GM21423 (cell line): Measurements from ENCODE around the gene TMPRSS5.
A peak's percentile ranks its signal among the peaks of the same experiment; 100 is the strongest.
"Not testable (repeated sequence)": the region's sequence is repeated elsewhere in the genome, so short reads cannot be mapped to it uniquely, and the experiment has no call there.

Source experiments
- ATAC-seq: cut with Tn5 transposase; IDR thresholded peaks from one replicate; pipeline ENCODE4 v1.9.1; 2021; ENCODE audit warnings: mild to moderate bottlenecking, moderate library complexity; ENCODE audit not compliant: unreplicated experiment

TMPRSS5 gene

DNA sequence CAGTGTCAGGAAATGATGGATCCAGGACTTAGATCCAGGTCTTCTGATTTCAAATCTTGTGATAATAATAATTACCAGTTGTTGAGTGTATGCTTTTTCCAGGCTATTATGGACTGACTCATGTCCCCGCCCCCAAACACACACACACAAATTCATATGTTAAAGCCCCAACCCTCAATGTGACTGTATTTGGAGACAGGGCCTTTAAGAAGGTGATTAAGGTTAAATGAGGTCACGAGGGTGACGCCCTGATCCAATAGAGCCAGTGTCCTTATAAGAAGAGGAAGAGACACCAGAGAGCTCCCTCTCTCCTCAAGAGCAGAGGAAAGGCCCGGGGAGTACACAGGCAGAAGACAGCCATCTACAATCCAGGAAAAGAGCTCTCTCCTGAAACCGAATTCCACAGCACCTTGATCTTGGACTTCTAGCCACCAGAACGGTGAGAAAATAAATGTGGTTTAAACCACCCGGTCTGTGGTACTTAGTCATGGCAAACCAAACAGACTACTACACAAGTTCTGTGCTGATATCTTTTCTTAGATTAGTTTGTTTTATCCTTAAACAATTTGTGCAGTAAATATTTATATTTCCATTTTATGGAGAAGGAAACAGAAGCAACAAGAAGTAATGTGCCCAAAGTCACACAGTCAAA lies 8.2 kb downstream of the TMPRSS5 start:
- no peak for ATAC-seq

DNA sequence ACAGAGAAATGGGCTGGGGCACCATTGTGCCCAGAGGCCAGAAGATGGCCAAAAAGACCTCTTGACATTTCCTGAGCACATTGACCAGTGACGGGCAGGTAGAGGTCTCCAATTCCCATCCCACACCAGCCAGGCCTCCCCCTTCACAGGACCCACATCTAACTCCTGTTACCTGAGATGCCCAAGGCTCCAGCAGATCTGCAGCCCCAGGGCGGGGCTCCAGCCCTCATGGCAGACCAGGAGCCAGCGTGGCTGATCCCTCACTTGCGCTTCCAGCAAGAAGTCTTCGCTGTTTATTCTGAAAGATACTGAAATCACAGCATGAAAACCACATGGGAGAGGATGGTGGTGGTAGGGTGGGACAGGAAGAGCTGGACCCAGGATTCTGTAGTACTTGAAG lies 9.0 kb downstream of the TMPRSS5 start:
- ATAC-seq, result no peak

DNA sequence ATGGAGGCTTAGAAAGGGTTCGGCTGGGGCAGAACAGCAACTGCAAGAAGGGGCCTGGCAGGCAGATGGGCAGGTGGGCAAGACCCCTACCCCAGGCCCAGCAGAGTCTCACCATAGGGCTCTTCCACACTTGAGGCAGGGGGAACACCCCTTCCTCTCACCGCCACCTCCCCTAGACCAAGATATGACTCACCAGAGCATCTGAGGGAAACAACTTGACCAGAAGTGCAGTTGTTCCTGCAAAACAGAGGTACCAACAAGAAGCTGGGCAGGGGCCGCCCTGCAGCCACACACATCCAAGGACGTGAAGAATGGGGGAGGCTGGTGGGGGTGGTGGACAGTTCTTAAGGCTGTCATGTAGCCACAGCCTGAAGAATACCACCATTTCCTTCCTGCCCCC lies 10.9 kb downstream of the TMPRSS5 start:
- ATAC-seq, result no peak

DNA sequence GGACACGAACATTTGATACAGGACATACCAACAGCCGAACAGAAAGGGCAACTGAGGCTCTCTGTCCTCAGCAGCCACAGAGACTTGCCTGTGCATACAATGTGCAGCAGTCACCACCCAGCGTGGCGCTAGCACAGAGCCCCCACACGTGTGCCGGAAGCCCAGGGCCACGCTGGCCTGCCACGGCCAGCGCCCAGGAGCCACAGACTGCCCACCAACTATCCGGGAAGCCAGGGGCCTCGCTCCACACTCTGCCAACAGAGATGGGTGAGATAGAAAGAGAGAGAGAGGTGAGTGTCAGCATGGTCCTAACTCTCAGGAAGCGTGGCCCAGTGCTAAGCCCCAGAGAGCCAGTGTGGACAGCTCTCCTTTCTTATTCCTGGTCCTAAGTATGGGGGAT lies 11.7 kb downstream of the TMPRSS5 start:
- ATAC-seq, result no peak

DNA sequence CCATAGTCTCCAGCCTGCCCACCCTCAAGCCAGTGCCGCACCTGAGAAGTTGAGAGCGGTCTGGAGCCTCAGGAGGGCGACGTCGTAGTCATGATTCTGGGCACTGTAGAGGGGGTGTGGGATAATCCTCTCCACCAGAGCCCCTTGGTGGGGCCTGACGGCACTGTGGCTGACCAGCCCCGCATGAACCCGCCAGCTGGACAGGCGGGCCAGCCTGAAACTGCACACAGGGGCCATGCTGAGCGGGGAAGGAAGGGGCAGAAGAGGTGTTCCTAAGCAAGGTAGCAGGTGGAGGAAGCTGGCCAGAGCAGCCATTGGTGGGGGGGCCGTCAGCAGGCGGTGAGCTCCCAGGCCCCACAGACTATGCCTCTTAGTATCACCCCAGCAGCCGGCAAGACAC lies 13.1 kb downstream of the TMPRSS5 start:
- ATAC-seq, result no peak

DNA sequence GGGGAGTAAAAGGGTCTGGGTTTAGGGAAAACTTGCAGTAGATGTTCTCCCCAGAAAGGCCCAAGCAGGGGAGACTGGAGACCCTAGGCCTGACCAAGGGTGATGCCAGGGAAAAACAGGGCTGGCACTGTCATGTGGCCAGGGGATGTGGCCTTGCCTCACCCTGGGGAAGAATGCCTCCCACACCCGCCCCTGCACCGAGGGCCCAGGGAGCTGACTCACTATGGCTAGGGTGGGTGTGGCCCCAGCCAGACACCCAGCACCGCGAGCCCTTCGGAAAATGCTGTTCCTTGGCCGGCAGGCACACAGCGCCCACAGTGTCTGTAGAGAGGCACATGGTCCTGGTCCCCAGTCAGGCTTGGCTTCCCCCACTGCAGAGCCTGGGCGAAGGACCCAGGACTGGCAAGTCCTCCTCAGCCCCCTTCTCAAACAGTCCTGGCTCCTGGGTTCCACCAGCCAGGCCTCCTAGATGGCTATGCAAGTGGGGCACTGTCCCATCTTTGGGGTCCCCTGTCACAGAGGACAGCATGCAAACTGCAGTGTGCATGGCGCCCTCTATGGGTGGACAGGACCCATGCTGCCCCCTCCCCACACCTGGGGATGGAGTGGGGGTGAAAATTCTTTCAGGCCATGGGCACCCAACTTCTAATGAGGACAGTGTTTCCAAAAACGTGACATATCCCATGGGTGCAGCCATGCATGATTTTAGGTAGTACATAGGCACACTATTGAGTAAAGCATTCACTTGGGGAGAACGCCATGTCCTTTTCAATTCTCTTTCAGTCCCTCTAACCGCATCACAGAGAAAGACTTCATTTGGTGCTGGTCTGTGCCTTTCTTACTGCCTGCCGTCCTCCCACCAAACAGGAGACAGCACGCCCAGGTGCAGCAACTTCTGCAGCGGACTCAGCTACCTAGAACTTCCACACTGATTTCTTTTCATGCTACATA lies 15.2 kb downstream of the TMPRSS5 start:
- ATAC-seq, result no peak

DNA sequence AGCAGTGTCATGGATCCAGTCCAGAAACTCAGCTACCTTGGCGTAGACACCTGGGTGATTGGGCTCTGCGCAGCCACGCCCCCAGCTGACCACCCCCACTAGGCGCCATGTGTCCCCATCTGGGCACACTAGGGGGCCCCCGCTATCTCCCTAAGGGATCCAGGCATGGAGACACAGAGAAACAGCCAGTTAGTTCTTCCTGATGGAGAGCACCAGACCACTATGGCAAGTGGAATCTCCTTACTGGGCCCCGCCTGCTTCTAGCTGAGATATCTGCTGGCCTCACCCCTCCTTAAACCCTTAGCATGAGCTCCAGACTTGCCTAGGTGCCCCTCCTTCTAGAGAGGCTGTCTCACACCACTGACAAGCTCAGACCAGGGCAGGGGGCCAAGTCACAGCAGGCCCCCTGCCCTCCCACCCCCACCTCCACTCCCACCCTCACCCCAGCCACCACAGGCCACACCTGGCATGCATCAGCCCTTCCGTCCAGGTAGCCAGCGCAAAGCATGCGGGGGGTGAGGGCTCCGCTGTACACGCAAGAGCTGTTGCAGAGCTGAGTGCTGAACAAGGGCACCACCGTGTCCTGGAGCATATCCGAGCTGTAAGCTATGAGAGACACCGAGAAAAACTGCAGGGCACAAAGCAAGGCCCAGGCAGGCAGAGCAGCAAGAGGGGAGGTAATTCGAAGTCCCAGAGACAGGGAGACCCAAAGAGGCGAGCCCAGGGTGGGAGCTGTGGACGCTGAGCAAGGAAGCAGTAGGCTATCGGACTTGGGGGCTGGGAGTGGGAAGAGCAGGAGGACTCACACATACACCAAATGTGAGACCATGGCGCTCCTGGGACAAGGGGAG lies 16.1 kb downstream of the TMPRSS5 start:
- ATAC-seq, result no peak

DNA sequence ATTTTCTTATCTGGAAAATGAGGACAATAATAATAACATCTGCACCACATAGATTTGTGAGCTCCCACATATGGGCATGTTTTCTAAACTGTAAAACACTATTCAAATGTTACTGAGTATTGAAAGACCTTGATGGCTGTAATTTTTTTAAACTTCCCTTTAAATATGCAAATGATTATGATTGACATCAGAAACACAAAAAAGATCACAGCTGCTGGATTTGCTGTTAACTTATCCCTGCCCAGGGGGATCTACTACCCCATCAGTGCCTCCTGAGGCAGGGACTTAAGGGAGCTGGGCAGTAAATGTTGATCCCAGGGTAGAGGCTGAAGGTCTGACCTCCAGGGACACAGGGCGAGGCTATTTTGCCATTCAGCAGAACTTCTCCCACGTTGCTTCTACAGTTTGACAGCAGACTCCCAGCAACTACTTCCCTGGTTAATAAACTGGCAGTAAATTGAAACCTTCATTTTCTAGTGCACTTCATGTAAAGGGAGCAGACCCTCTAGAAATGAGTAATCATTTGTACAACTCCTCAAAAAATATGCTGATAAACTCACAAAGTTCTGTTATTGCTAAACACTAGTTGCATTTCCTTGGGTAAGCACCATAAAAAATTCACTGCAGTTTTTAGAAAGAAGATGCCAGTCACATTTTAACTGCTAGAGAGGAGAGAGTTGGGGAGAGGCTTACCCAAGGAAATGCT lies 20.3 kb downstream of the TMPRSS5 start:
- ATAC-seq, result no peak

DNA sequence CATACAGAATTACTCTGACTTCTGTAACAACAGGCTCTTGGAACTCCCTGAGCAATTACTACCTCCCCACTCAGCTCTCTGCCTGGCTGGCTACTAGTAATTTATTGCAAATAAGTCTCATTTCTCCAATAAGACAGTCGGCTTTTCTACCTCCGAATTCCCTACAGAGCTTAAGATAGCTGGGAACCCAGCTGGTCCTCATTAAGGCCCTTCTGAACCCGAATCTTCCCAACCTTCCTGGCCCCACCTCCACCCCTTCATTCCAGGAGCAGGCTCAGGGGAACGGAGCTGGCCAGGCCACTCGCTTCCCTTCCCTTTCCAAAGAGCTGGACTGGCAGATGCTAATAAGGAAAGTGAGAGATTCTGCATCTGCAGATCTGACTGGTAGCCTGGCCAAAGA lies 21.6 kb downstream of the TMPRSS5 start:
- no peak for ATAC-seq

DNA sequence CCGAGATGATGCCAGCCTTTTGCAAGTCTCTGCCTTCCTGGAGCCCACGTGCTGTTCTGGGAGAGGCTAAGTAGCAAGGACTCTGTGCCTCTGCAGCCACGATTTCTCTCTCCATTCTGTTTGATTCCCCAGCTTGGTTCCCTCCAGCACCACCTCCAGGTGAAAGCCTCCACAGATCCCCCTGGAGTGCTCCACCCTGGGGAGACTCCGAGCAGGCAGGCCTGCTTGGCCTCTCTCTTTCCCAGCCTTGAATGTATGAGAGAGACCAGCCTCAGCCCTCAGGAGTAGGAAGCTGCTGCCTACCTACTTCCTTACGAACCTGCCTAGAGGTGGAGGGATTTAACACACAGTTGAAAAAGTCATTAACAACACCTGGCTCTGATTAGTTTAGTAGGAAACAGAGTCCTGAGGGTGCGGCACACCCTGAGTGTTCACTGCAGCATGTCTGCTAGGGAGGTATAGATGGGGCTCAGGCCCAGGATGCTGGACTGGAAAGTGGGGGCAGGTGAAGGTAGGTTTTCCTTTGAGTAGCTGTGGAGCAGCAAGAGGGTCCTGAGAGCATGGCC lies 22.5 kb downstream of the TMPRSS5 start:
- ATAC-seq, result no peak

DNA sequence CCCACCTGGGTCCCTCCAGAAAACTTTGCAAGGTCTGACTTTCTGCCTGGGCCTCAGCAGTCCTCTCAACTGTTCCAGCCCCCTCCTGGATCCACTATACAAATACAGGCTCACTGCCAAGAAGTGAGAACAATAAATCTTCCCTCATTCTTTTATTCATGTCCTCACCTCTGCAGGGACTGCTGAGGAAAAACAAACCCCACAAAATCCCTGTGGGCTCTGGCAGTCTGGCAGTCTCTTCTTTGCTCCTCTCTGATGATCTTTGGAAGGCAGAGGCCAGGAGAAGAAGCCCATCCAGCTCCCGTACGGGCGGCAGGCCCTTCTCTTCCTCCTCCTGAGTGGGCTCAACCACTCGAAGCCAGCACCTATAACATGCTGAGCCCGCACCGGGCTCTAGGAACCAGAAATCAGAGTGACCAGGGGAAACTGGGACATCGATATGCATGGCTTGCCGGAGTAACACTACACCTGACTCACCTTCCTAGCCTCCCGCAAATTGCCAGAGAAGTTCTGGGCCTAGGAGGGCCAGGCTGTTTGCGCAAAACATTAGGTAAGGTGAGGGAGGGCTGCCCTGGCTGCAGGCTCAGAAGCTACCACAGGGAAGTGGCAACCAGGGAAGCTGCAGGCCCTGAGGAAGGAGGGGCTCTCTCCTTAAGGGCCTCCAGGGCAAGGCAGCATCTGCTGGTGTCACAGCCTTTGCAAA lies 24.2 kb downstream of the TMPRSS5 start:
- no peak for ATAC-seq

DNA sequence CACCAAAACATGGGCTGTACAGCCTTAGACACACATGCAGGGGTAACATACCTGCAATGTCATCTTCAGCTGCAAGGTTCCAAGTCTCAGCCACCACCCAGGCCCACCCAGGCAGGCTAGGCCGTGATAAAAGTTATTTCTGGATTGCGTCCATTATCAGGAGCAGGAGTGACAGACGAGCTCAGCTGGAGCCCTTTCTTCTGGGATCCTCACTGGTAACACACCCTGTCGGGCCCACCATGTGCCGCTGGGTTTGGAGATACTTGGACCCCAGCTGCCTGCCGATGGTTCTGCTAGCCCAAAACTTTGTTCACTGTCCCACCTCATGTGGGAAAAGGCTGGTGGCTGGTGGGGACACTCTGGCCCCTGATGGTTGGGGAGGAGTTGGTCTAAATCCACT lies 24.8 kb downstream of the TMPRSS5 start:
- ATAC-seq, result no peak

DNA sequence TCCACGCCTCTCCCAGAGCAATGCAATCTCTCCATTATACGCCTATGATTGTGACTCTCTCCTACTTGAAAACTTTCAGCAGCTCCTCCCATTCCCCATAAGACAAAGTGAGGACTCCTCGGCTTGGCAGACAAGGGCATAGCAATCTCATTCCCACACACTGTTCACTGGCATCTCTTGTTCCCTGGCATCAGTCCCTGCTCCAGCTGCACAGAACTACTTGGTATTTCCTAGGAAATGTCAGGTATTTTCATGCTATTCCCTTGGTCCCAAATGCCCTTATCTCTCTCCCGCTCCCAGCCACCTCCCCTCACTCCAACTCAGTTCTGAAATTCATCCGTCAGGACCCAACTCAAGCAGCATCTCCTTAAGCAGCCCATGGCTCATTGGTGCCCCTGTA lies 28.4 kb downstream of the TMPRSS5 start:
- no peak for ATAC-seq

DNA sequence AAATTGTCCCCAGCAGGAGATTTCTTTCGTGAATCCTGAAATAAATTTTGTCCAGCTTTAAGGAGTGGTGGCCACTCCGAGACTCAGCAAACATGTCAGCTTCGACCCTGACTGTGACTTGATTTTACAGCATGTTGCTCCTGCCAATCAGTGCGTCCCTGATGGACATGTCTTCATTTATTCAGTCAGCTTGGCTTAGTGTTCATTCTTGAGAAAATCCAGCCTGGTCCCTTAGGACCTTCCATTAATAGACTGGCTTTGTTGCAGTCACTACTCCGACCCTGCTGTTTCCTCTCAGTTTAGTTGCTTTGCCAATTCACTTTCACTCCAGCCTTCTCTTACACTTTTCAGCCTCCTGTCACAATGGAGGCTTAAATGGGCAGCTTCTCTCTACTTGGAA lies 30.5 kb downstream of the TMPRSS5 start:
- no peak for ATAC-seq

DNA sequence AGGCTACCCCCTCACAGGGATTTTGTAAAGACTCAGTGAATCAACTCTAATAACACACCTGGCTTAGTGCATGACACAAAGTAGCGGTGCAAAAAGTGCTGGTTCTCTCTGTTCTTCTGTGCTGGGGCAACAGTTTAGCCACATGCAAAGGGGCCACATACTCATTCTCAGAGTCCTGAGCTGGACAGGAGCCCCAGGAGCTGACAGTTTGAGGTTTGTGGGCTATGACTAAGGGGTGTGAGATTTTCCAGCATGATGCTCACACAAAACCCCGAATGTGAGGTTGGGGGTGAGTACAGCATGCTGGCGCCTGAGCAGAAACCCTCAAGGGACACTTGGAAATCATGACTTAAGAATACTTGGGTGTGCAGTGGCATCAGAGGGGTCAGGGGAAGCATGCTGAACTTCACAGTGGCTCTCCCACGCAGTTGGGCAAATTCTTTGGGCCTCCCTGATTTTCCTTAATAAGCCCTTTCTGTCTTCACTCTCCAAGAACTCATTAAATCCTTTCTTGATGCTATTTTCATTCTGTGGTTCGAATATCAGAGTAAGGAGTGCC lies 31.0 kb downstream of the TMPRSS5 start:
- ATAC-seq, result peak; percentile 88

DNA sequence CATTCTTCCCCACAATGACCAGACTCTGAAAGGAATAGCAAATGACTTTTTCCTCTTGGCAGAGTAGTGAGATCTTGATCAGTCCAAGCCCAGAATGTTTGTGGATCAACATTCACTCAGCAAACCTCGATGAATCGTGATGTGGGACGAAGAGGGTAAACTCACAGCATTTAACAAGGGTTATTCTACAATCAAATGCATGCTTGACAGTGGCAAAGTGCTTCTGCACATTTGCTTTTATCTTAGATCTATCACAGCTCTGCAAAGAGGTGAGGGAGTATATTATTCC lies 31.8 kb downstream of the TMPRSS5 start:
- no peak for ATAC-seq

DNA sequence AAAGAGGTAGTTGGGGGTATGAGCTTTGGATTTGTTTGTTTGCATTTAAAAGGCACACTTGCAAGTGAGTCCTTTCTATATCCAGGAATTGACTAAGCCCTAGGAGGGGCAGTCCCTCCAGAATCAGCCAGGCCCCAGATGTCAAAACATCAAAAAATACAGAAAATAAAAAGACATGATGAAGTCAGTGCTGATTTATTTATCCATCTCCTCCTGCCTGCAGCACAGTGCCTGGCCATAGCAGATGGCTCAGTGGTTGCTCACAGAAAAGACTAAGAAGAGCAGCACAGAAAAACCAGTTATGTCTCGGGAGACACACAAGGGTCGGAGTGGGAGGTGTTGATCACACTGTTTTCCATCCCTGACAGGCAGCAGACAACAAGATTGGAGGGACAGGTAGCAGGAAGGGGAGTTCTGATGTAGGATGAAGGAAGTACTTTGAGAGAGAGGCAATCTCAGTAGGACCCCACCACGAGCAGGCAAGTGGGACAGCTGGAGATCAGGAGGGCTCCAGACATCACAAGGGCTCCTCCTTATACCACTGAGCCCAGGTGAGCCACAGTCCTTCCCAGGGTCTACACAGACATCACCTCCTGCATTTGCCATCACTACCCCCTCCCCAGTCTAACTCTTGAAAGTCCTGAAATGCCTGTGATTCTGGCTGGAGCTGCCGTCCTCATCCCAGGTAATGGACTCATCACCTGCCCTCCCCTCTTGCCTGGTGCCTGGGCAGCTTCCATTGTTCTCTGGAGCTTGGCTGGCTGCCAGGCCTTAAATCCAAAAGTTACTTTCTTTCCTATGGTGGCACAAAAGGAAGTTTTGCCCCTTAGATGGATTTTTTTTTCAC lies 32.3 kb downstream of the TMPRSS5 start:
- ATAC-seq, result no peak

DNA sequence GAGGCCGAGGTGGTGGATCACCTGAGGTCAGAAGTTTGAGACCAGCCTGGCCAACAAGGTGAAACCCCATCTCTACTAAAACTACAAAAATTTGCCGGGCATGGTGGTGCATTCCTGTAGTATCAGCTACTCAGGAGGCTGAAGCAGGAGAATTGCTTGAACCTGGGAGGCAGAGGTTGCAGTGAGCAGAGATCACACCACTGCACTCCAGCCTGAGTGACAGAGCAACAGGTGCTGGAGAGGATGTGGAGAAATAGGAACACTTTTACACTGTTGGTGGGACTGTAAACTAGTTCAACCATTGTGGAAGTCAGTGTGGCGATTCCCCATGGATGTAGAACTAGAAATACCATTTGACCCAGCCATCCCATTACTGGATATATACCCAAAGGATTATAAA lies 34.2 kb downstream of the TMPRSS5 start:
- ATAC-seq, result not testable (repeated sequence)

DNA sequence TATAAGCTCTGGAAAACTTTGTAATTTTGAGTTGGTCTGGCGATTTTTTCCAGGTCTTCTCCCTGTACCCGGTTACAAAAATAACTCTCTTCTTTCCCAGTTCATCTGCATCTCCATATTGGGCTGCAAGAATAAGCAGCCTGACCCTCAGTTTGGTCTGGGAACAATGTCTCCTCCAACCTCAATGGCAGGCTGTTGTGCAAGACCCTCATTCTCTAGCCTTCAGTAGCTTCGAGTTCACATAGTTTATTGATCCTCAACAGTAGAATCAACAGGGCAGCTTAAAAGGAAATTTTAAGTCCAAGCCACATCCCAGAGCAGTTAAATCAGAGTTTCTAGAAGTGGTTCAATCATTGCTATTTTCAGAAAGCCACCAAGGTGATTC lies 35.3 kb downstream of the TMPRSS5 start:
- ATAC-seq, result no peak
